Measurements from ENCODE around the gene OR14C36. TPM values are rescaled to one million over a fixed set of nuclear protein-coding genes. Genes with fewer than 3 reads are reported as not detected.

Gene OR14C36
- total and polyA plus RNA-seq, 2 of the 13 experiments (the other 11 are each of a cell fraction or from before 2014, with no cell fraction given): not detected

GRCh38 chr1:248366609-248367008, 18.0 kb downstream of the OR14C36 start:
- in situ Hi-C loops (cut with HindIII; ENCODE audit: extremely low pct_ligation_motif_present, low pct_unique_long_range_greater_than_20kb) (no loop called here), intact Hi-C loops (cut with micrococcal nuclease; ENCODE audit: unreplicated experiment) (no loop called here)
- FAIRE-seq (no peak), ATAC-seq (no peak), DNase-seq (ENCODE audit: low spot score) (no peak)
- Histone ChIP-seq H3K36me3 (replicated peaks in 1 of 2; ENCODE audit: control insufficient read depth in 1 of 2, insufficient read depth in 2 of 2, low read length in 2 of 2) (no peaks in the 10 kb centered on the region), H3K9me3 (ENCODE audit: low read length) (peaks cover 19% of the 10 kb centered on the region), H4K20me1 (ENCODE audit: insufficient read depth, low read length) (no peaks in the 10 kb centered on the region), H3K27me3 (ENCODE audit: control insufficient read depth in 1 of 2, insufficient read depth in 2 of 2, low read length in 2 of 2) (no peaks in the 10 kb centered on the region), H3K79me2 (ENCODE audit: insufficient read depth, low read length) (no peaks in the 10 kb centered on the region), H3K4me3 (replicated peaks in 1 of 3; ENCODE audit: insufficient read depth in 1 of 3, low read depth in 2 of 3, low read length in 3 of 3) (no peak overlapping the region), H3K4me2 (ENCODE audit: low read depth, low read length) (no peak overlapping the region), H3K27ac (ENCODE audit: extremely low read length, insufficient read depth, low read length) (no peak overlapping the region), H3K4me1 (ENCODE audit: insufficient read depth, low read length) (no peaks in the 10 kb centered on the region), H3K9ac (ENCODE audit: insufficient read depth, low read depth, low read length) (no peak overlapping the region), H2AFZ (ENCODE audit: low read length) (no peak overlapping the region)
- CTCF ChIA-PET (ENCODE audit: low intra/inter-chr PET ratio, low total read pairs): no interaction called here
- no TSS peak for BruUV-seq (replicated peaks)
- TF ChIP-seq ZNF333 (CRISPR knock-in tag; IDR thresholded peaks at IDR 0.05; ENCODE audit: borderline replicate concordance) (no peak), DBP (CRISPR knock-in tag; IDR thresholded peaks at IDR 0.05; ENCODE audit: not compliant biosample characterization) (no peak)
- POLR2A ChIA-PET: no interaction called here

GRCh38 chr1:248372394-248372793, 23.8 kb downstream of the OR14C36 start:
- ChIA-PET CTCF (ENCODE audit: low intra/inter-chr PET ratio, low total read pairs) (no interaction called here), POLR2A (no interaction called here)
- no peaks in the 10 kb centered on the region for H3K79me2 ChIP-seq (ENCODE audit: insufficient read depth, low read length)
- no peaks in the 10 kb centered on the region for H3K4me1 ChIP-seq (ENCODE audit: insufficient read depth, low read length)
- in situ Hi-C loops (cut with HindIII; ENCODE audit: extremely low pct_ligation_motif_present, low pct_unique_long_range_greater_than_20kb): no loop called here
- no peaks in the 10 kb centered on the region for H3K27me3 ChIP-seq (ENCODE audit: control insufficient read depth in 1 of 2, insufficient read depth in 2 of 2, low read length in 2 of 2)
- no peak overlapping the region for H3K27ac ChIP-seq (ENCODE audit: extremely low read length, insufficient read depth, low read length)
- WGBS (ENCODE audit: low lambda C conversion rate): 0% methylated on average over 5 of the region's 5 CpGs
- intact Hi-C loops (cut with micrococcal nuclease; ENCODE audit: unreplicated experiment): no loop called here
- H3K4me2 ChIP-seq (ENCODE audit: low read depth, low read length): no peak overlapping the region
- no peak overlapping the region for H3K4me3 ChIP-seq (replicated peaks in 1 of 3; ENCODE audit: insufficient read depth in 1 of 3, low read depth in 2 of 3, low read length in 3 of 3)
- FAIRE-seq (no peak), DNase-seq (ENCODE audit: low spot score) (no peak), ATAC-seq (no peak)
- no peak overlapping the region for H2AFZ ChIP-seq (ENCODE audit: low read length)
- BruUV-seq (replicated peaks): no TSS peak
- H3K9ac ChIP-seq (ENCODE audit: insufficient read depth, low read depth, low read length): no peak overlapping the region
- no peaks in the 10 kb centered on the region for H3K36me3 ChIP-seq (replicated peaks in 1 of 2; ENCODE audit: control insufficient read depth in 1 of 2, insufficient read depth in 2 of 2, low read length in 2 of 2)
- H3K9me3 ChIP-seq (ENCODE audit: low read length): peaks cover 39% of the 10 kb centered on the region
- H4K20me1 ChIP-seq (ENCODE audit: insufficient read depth, low read length): no peaks in the 10 kb centered on the region
- no peak for TF ChIP-seq NFATC3 (CRISPR knock-in tag; IDR thresholded peaks at IDR 0.05)
- TF ChIP-seq MNT (IDR thresholded peaks at IDR 0.05): no peak
- no peak for TF ChIP-seq YEATS2 (CRISPR knock-in tag; IDR thresholded peaks at IDR 0.05; ENCODE audit: borderline replicate concordance)
- no peak for TF ChIP-seq KDM6A (CRISPR knock-in tag; IDR thresholded peaks at IDR 0.05; ENCODE audit: low read depth)
- no peak for TF ChIP-seq EHMT2 (IDR thresholded peaks at IDR 0.05; ENCODE audit: borderline replicate concordance, low read depth, low read length)
- TF ChIP-seq ZNF407 (CRISPR knock-in tag; IDR thresholded peaks at IDR 0.05; ENCODE audit: not compliant biosample characterization): no peak
